A673 (cell line): ENCODE data around the gene MMRN1.

ENCODE experiments used
- EZH2 ChIP-seq: fragments of 200-600 bp; sonication (generic); IDR thresholded peaks from 2 replicates; pipeline ENCODE4 v1.6.1; 2017; ENCODE audit warnings: borderline replicate concordance, low read depth, mild to moderate bottlenecking, mixed read lengths, antibody characterized with exemption, low read length; ENCODE audit not compliant: poor library complexity, severe bottlenecking
- TF ChIP-seq, protein P1 (sequence below): fragments of 300-800, 200-600 bp; sonication (generic); conservative IDR thresholded peaks from 2 replicates; pipeline ENCODE4 v1.5.1; 2017; ENCODE audit warnings: low read depth, mild to moderate bottlenecking, antibody characterized with exemption, low read length, moderate library complexity, mixed read lengths

- TF ChIP-seq, protein P1, sequence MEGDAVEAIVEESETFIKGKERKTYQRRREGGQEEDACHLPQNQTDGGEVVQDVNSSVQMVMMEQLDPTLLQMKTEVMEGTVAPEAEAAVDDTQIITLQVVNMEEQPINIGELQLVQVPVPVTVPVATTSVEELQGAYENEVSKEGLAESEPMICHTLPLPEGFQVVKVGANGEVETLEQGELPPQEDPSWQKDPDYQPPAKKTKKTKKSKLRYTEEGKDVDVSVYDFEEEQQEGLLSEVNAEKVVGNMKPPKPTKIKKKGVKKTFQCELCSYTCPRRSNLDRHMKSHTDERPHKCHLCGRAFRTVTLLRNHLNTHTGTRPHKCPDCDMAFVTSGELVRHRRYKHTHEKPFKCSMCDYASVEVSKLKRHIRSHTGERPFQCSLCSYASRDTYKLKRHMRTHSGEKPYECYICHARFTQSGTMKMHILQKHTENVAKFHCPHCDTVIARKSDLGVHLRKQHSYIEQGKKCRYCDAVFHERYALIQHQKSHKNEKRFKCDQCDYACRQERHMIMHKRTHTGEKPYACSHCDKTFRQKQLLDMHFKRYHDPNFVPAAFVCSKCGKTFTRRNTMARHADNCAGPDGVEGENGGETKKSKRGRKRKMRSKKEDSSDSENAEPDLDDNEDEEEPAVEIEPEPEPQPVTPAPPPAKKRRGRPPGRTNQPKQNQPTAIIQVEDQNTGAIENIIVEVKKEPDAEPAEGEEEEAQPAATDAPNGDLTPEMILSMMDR, result no peak
- TF ChIP-seq EZH2, result no peak
These were observed 12.3 kb downstream of the MMRN1 start for GRCh38 chr4:89906777-89907521.
